ENCODE results near the gene SMIM5.

The SMIM5 gene

DNA sequence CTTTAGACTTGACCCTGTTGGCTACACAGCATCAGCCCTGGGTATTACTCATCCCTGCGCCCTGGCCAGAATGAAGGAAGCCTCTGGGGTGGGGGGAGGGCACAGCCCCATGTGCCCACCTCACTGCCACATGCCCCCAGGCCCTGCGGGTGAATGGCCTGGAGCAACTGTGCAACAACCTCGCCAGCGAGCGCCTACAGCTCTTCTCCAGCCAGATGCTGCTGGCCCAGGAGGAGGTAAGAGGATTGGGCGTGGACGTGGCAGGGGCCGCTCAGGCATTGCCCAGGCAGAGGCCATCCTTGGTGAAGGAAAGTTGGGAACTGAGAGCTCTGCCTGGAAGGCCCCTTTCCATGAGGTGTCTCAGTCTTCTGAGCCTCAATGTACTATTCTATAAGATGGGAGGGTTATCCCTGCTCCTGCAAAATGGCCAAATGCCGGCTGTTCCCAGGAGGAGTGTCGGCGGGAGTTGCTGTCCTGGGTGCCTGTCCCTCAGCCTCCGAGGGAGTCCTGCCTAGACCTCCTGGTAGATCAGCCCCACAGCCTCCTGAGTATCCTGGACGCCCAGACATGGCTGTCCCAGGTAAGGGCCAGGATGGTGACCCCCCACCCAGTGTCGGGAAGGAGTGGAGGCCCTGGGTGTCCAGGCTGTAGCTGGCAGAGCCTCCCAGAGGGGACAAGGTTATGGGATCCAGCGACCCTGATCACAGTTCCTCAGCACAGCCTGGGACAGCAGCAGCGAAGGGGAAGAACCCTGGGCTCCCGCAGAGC, 36.7 kb upstream of the SMIM5 start:
- Histone ChIP-seq H3K9ac (ENCODE audit: insufficient read length) (no peak overlapping the region), H3K9me3 (ENCODE audit: low read depth, low read length) (no peaks in the 10 kb centered on the region), H3K4me3 (no peak overlapping the region), H3K36me3 (ENCODE audit: insufficient read depth, low read length) (no peaks in the 10 kb centered on the region), H3K27ac (no peak overlapping the region)
- TF ChIP-seq EZH2 (IDR thresholded peaks at IDR 0.05) (no peak), POLR2AphosphoS5 (IDR thresholded peaks at IDR 0.05; ENCODE audit: borderline replicate concordance, low read depth, low read length) (no peak), FOXP2 (optimal IDR thresholded peaks at IDR 0.05; ENCODE audit: control extremely low read depth, extremely low read length, insufficient read depth) (no peak)
- DNase-seq (ENCODE audit: low read depth, low spot score): no peak

DNA sequence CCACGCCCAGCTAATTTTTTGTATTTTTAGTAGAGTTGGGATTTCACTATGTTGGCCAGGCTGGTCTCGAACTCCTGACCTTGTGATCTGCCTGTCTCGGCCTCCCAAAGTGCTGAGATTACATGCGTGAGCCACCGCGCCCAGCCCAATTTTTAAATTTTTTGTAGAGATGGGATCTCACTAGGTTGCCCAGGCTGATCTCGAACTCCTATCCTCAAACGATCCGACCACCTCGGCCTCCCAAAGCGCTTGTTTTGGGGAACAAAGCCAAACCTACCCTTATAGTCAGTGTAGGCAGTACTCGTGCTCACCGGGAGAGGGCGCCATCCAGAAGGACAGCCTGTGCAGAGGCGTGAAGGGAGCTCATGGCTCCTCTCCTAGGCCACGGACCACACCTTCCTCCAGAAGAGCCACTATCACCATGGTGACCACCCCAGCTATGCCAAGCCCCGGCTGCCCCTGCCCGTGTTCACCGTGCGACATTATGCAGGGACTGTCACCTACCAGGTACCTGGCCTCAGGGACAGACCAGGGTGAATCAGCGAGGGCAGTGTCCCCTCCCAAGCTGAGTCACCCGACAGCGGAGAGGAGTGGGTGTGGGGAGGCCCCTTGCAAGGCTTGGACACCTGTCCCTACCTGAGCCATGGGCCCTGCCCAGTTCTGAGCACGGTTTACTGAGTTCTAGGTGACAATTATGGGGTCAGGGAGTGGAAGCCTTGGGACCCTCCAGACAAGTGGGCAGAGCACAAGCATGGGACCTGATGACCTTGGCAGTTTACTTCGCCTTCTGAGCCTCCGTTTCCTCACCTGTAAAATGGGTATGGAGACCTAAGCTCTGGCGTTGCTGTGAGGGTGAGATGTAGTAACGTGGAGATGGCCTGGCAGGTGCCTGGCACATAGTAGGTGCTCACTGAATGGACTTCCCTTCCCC, 31.9 kb upstream of the SMIM5 start:
- no peak overlapping the region for H3K27ac ChIP-seq
- no peak for TF ChIP-seq POLR2AphosphoS5 (IDR thresholded peaks at IDR 0.05; ENCODE audit: borderline replicate concordance, low read depth, low read length)
- no peak for TF ChIP-seq FOXP2 (optimal IDR thresholded peaks at IDR 0.05; ENCODE audit: control extremely low read depth, extremely low read length, insufficient read depth)
- no peak for TF ChIP-seq EZH2 (IDR thresholded peaks at IDR 0.05)
- DNase-seq (ENCODE audit: low read depth, low spot score): no peak
- H3K4me3 ChIP-seq: no peak overlapping the region
- H3K36me3 ChIP-seq (ENCODE audit: insufficient read depth, low read length): no peaks in the 10 kb centered on the region
- H3K9me3 ChIP-seq (ENCODE audit: low read depth, low read length): no peaks in the 10 kb centered on the region
- H3K9ac ChIP-seq (ENCODE audit: insufficient read length): no peak overlapping the region

DNA sequence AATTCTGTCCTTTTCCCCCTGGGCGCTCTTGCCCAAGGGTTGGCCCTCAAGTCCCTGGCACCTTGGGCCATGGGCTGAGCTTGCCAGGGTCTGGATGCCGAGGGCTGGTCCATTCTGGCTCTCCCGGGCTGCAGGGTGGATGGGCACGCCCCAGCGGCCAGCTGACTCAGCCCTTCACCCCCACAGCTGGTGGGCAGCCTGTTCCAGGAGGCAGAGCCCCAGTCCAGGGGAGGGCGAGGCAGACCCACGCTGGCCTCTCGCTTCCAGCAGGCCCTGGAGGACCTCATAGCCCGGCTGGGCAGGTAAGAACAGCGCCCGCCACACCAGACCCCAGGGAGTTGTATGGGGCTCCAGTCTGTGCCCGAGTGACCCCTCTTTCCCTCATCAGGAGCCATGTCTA, 30.6 kb upstream of the SMIM5 start:
- H3K9ac ChIP-seq (ENCODE audit: insufficient read length): no peak overlapping the region
- no peak overlapping the region for H3K4me3 ChIP-seq
- no peak for DNase-seq (ENCODE audit: low read depth, low spot score)
- no peak overlapping the region for H3K27ac ChIP-seq
- no peaks in the 10 kb centered on the region for H3K36me3 ChIP-seq (ENCODE audit: insufficient read depth, low read length)
- H3K9me3 ChIP-seq (ENCODE audit: low read depth, low read length): no peaks in the 10 kb centered on the region
- TF ChIP-seq EZH2 (IDR thresholded peaks at IDR 0.05): no peak
- TF ChIP-seq POLR2AphosphoS5 (IDR thresholded peaks at IDR 0.05; ENCODE audit: borderline replicate concordance, low read depth, low read length): no peak
- TF ChIP-seq FOXP2 (optimal IDR thresholded peaks at IDR 0.05; ENCODE audit: control extremely low read depth, extremely low read length, insufficient read depth): no peak

DNA sequence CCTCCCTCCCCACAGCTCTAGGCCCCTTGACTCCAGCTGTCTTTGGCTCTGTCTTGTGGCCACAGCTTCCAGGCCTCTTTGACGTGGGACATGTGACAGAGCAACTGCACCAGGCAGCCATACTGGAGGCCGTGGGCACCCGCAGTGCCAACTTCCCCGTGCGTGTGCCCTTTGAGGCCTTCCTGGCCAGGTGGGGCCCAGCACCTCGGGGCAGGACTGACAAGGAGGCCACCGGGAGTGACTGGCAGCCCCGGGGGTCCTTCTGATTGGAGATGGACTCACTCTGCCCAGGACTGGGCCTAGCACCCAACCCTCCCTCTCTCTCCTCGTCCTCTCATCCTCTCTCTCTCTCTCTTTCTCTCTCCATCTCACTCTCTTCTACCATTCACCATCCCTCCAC, 30.1 kb upstream of the SMIM5 start:
- Histone ChIP-seq H3K27ac (no peak overlapping the region), H3K4me3 (no peak overlapping the region), H3K9me3 (ENCODE audit: low read depth, low read length) (no peaks in the 10 kb centered on the region), H3K9ac (ENCODE audit: insufficient read length) (no peak overlapping the region), H3K36me3 (ENCODE audit: insufficient read depth, low read length) (no peaks in the 10 kb centered on the region)
- DNase-seq (ENCODE audit: low read depth, low spot score): no peak
- TF ChIP-seq FOXP2 (optimal IDR thresholded peaks at IDR 0.05; ENCODE audit: control extremely low read depth, extremely low read length, insufficient read depth): no peak
- no peak for TF ChIP-seq POLR2AphosphoS5 (IDR thresholded peaks at IDR 0.05; ENCODE audit: borderline replicate concordance, low read depth, low read length)
- no peak for TF ChIP-seq EZH2 (IDR thresholded peaks at IDR 0.05)

DNA sequence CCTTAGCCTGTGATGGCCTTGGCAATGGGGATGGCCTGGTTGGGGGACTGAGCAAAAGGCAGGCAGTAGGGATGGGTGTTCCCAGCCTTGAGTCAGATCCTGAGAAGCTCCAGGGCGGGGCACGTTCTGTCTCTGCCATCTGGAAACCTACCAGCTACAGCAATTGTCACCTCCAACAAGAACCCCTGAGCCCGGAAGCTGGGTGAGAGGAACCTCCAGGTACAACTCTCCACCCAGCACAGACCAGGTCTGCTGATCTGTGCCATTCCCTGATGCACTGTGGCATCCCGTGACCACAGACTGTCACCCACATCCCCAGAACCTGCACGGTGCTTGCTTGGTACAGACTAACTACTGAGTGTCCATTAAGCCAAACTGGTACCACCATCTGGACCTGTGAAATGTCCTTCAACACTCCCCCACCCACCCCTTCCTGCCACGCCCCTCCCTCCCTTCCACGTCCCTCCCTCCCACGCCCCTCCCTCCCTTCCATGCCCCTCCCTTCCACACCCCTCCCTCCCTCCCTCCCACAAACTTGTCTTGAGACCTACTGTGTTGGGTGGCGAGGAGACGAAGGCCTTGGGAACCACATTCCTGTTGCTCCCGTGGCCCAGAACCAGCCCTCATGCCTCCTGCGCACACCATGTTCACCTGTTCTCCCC, 29.1 kb upstream of the SMIM5 start:
- no peak overlapping the region for H3K27ac ChIP-seq
- H3K9me3 ChIP-seq (ENCODE audit: low read depth, low read length): no peaks in the 10 kb centered on the region
- no peak overlapping the region for H3K4me3 ChIP-seq
- no peaks in the 10 kb centered on the region for H3K36me3 ChIP-seq (ENCODE audit: insufficient read depth, low read length)
- TF ChIP-seq POLR2AphosphoS5 (IDR thresholded peaks at IDR 0.05; ENCODE audit: borderline replicate concordance, low read depth, low read length): no peak
- TF ChIP-seq FOXP2 (optimal IDR thresholded peaks at IDR 0.05; ENCODE audit: control extremely low read depth, extremely low read length, insufficient read depth): no peak
- TF ChIP-seq EZH2 (IDR thresholded peaks at IDR 0.05): no peak
- no peak overlapping the region for H3K9ac ChIP-seq (ENCODE audit: insufficient read length)
- no peak for DNase-seq (ENCODE audit: low read depth, low spot score)

DNA sequence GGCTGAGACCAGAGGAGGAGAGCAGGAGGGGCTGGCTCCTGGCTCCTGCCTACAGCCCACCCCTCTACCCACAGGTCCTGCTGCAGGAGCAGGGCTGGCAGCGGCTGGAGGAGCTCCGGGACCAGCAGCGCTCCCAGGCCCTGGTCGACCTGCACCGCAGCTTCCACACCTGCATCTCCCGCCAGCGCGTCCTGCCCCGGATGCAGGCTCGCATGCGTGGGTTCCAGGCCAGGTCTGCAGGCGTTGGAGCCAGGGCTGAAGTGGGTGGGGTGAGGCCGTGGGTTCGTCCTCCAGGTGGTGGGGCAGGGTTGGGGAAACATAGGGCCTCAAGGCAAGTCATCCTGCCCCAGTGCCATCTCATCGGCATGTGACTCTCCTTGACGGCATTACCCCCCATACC, 27.4 kb upstream of the SMIM5 start:
- no peaks in the 10 kb centered on the region for H3K36me3 ChIP-seq (ENCODE audit: insufficient read depth, low read length)
- no peak overlapping the region for H3K27ac ChIP-seq
- H3K4me3 ChIP-seq: no peak overlapping the region
- no peak overlapping the region for H3K9ac ChIP-seq (ENCODE audit: insufficient read length)
- H3K9me3 ChIP-seq (ENCODE audit: low read depth, low read length): no peaks in the 10 kb centered on the region
- no peak for DNase-seq (ENCODE audit: low read depth, low spot score)
- TF ChIP-seq POLR2AphosphoS5 (IDR thresholded peaks at IDR 0.05; ENCODE audit: borderline replicate concordance, low read depth, low read length): no peak
- no peak for TF ChIP-seq EZH2 (IDR thresholded peaks at IDR 0.05)
- TF ChIP-seq FOXP2 (optimal IDR thresholded peaks at IDR 0.05; ENCODE audit: control extremely low read depth, extremely low read length, insufficient read depth): no peak

DNA sequence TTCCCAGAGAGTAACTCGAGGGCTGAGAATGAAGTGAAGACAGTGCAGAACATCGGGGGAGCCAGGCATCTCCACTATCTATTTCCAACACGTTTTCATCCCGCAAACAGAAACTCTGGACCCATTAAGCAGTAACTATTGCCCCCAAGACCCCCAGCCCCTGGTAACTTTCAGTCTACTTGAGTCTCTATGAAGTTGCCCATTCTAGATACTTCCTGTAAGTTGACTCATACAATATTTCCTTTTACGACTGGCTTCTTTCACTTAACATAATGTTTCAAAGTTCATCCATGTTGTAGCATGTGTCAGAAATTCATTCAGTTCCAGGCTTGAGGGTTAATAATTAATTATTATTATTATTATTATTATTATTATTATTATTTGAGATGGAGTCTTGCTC, 26.1 kb upstream of the SMIM5 start:
- no peak for TF ChIP-seq POLR2AphosphoS5 (IDR thresholded peaks at IDR 0.05; ENCODE audit: borderline replicate concordance, low read depth, low read length)
- no peak for TF ChIP-seq EZH2 (IDR thresholded peaks at IDR 0.05)
- TF ChIP-seq FOXP2 (optimal IDR thresholded peaks at IDR 0.05; ENCODE audit: control extremely low read depth, extremely low read length, insufficient read depth): no peak
- no peak overlapping the region for H3K27ac ChIP-seq
- no peaks in the 10 kb centered on the region for H3K36me3 ChIP-seq (ENCODE audit: insufficient read depth, low read length)
- DNase-seq (ENCODE audit: low read depth, low spot score): no peak
- H3K9ac ChIP-seq (ENCODE audit: insufficient read length): no peak overlapping the region
- H3K4me3 ChIP-seq: no peak overlapping the region
- H3K9me3 ChIP-seq (ENCODE audit: low read depth, low read length): no peaks in the 10 kb centered on the region
